Vagina (tissue), 2 donors: Measurements from ENCODE around the gene STK24. TPM values are rescaled to one million over a fixed set of nuclear protein-coding genes. Genes with fewer than 3 reads are reported as not detected.

ENCODE experiments used
- DNase-seq, 2 donors: peaks; one replicate each; pipeline ENCODE4 v3.0.0-alpha.2; 2017; ENCODE audit errors: extremely low spot score in 2 of 2
- H3K27ac ChIP-seq: fragments of 200-600 bp; sonication (generic); one replicate; pipeline ENCODE4 v1.5.1; 2019
- H3K27me3 ChIP-seq: fragments of 200-600 bp; sonication (generic); one replicate; pipeline ENCODE4 v1.5.1; 2019
- H3K36me3 ChIP-seq, 2 donors: fragments of 200-600 bp; sonication (generic); one replicate each; pipeline ENCODE4 v1.5.1; 2017 to 2019
- H3K4me1 ChIP-seq: fragments of 200-600 bp; sonication (generic); one replicate; pipeline ENCODE4 v1.5.1; 2019
- H3K4me3 ChIP-seq, 2 donors: fragments of 200-600 bp; sonication (generic); 1 replicate in 1 of 2; 2 replicates in 1 of 2; pipeline ENCODE4 v1.5.1; 2016 to 2019
- H3K9me3 ChIP-seq: fragments of 200-600 bp; sonication (generic); one replicate; pipeline ENCODE4 v1.5.1; 2019
- CTCF ChIP-seq, 3 experiments: fragments of 450-650 bp in 2 of 3; fragments of 200-600 bp in 1 of 3; sonication (generic) in 1 of 3; IDR thresholded peaks; one replicate each; pipeline ENCODE4 v1.5.1; 2017 to 2019; ENCODE audit warnings: antibody characterized with exemption in 3 of 3, mild to moderate bottlenecking in 2 of 3, moderate library complexity in 2 of 3
- POLR2A ChIP-seq, 2 donors: fragments of 450-650 bp; IDR thresholded peaks; one replicate each; pipeline ENCODE4 v1.6.1; 2017; ENCODE audit warnings: antibody characterized with exemption in 2 of 2, mild to moderate bottlenecking in 2 of 2, moderate library complexity in 2 of 2
- POLR2AphosphoS5 ChIP-seq, 2 donors: sonication (generic); formaldehyde crosslinking; IDR thresholded peaks; one replicate each; pipeline ENCODE4 v1.9.0; 2017; ENCODE audit warnings: antibody characterized with exemption in 2 of 2, mild to moderate bottlenecking in 2 of 2, low read depth in 1 of 2; ENCODE audit not compliant: insufficient read depth in 1 of 2
- intact Hi-C: fragments of 100-400 bp; cut with DNase I; formaldehyde crosslinking; loops from one replicate; pipeline ENCODE4 v1.15.1; 2023
- total RNA-seq: library from RNA; depleted of rRNA; stranded (reverse); fragments of >200 nt; gene quantifications from one replicate; pipeline ENCODE4 v1.2.3, GENCODE V29; 2016

STK24 gene
- total RNA-seq, 1 donor from 2014 or later = 82.5 TPM

- Histone ChIP-seq H3K9me3 (no peaks in the 10 kb centered on the region), H3K4me3 (no peak overlapping the region), H3K27ac (peak overlapping the region; percentile 13), H3K27me3 (no peaks in the 10 kb centered on the region), H3K4me1 (peaks cover 41% of the 10 kb centered on the region), H3K36me3 (peaks cover 0 to 51% of the 10 kb centered on the region in 2 donors)
- no peak for TF ChIP-seq POLR2A (IDR thresholded peaks at IDR 0.05)
- intact Hi-C loops = no loop called here
- no peak for DNase-seq
Observed at GRCh38 chr13:98459171-98459681, 117.7 kb downstream of the STK24 start.

GRCh38 chr13:98458431-98458830 lies 118.5 kb downstream of the STK24 start:
- no peak overlapping the region for H3K4me3 ChIP-seq
- H3K4me1 ChIP-seq = peaks cover 42% of the 10 kb centered on the region
- H3K27ac ChIP-seq = peak overlapping the region; percentile 6
- H3K9me3 ChIP-seq = no peaks in the 10 kb centered on the region
- TF ChIP-seq POLR2AphosphoS5 (IDR thresholded peaks at IDR 0.05; ENCODE audit: insufficient read depth in 1 of 2, low read depth in 1 of 2) (no peak), CTCF (IDR thresholded peaks at IDR 0.05) (no peak), POLR2A (IDR thresholded peaks at IDR 0.05) (no peak)
- intact Hi-C loops = no loop called here
- no peaks in the 10 kb centered on the region for H3K27me3 ChIP-seq
- H3K36me3 ChIP-seq = peaks cover 0 to 44% of the 10 kb centered on the region in 2 donors
- DNase-seq = no peak

DNA sequence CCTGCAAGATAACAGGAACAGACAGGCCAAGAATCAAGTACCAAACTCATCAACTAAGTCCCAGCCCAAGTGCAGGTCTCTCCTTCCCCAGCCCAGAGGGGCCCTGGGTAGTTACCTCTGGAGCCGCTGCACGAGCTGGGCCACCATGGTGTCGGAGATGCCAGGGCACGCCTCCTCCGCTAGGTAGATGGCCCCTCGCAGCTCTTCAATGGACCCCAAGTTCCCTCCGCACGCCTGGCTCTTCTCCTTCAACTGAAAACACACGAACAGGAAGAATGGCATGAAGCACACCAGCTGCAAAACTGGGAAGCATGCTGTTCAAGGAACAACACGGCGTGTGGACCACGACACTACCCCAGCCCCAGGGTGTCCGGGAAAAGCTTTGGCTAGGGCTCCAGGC lies 119.9 kb downstream of the STK24 start:
- DNase-seq = no peak
- no peaks in the 10 kb centered on the region for H3K27me3 ChIP-seq
- intact Hi-C loops = no loop called here
- H3K4me1 ChIP-seq = peaks cover 40% of the 10 kb centered on the region
- peak overlapping the region; percentile 83 for H3K27ac ChIP-seq
- H3K36me3 ChIP-seq = peaks cover 0 to 43% of the 10 kb centered on the region in 2 donors
- no peak overlapping the region for H3K4me3 ChIP-seq
- TF ChIP-seq POLR2AphosphoS5 (IDR thresholded peaks at IDR 0.05; ENCODE audit: insufficient read depth in 1 of 2, low read depth in 1 of 2) (no peak), POLR2A (IDR thresholded peaks at IDR 0.05) (no peak), CTCF (IDR thresholded peaks at IDR 0.05) (no peak)
- no peaks in the 10 kb centered on the region for H3K9me3 ChIP-seq

- Histone ChIP-seq H3K36me3 (peaks cover 0 to 48% of the 10 kb centered on the region in 2 donors), H3K27ac (peak overlapping the region; percentile 83), H3K27me3 (no peaks in the 10 kb centered on the region), H3K9me3 (no peaks in the 10 kb centered on the region), H3K4me3 (no peak overlapping the region), H3K4me1 (peaks cover 43% of the 10 kb centered on the region)
- intact Hi-C loops = no loop called here
- no peak for DNase-seq
- TF ChIP-seq POLR2AphosphoS5 (IDR thresholded peaks at IDR 0.05; ENCODE audit: insufficient read depth in 1 of 2, low read depth in 1 of 2) (no peak), POLR2A (IDR thresholded peaks at IDR 0.05) (no peak), CTCF (IDR thresholded peaks at IDR 0.05) (no peak)
Observed at GRCh38 chr13:98456413-98456845, 120.5 kb downstream of the STK24 start.

DNA sequence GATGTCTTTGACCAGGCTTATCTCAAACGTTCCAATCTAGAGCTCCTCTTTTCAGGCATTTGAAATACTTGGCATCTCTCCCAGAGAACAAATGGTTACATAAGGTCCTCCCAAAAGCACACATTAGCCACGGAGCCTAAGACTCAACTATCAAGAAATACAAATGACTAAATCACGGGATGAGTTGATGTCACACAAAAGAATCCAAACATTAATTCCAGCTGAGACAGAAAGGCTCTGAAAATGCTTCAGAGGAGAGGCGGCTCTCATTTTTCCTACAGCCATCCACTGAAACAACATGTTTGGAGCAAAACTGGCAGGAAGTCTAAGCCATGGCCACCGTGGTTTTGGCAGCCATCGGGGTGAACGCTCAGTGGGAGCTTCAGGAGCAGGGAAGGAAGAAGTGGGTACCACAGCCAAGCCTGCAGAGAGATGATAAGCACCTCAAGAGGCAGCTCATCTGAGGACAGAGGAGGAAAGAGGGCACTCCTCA lies 122.5 kb downstream of the STK24 start:
- Histone ChIP-seq H3K9me3 (no peaks in the 10 kb centered on the region), H3K4me1 (peaks cover 62% of the 10 kb centered on the region), H3K4me3 (no peak overlapping the region), H3K27ac (peak overlapping the region; percentile 83), H3K36me3 (peaks cover 0 to 39% of the 10 kb centered on the region in 2 donors), H3K27me3 (no peaks in the 10 kb centered on the region)
- intact Hi-C loops = loop anchor here (5.0 kb wide), 2 partner anchors 43 to 123 kb away; partner anchors contain the start of gene STK24
- no peak for DNase-seq
- no peak for TF ChIP-seq CTCF (IDR thresholded peaks at IDR 0.05)
- TF ChIP-seq POLR2AphosphoS5 (IDR thresholded peaks at IDR 0.05; ENCODE audit: insufficient read depth in 1 of 2, low read depth in 1 of 2) = peak; percentile 16 to 86
- no peak for TF ChIP-seq POLR2A (IDR thresholded peaks at IDR 0.05)
